Naive thymus-derived CD4-positive, alpha-beta T cell (primary cell): ENCODE measurements around the gene CYBB. TPM values are rescaled to one million over a fixed set of nuclear protein-coding genes. Genes with fewer than 3 reads are reported as not detected.

Source experiments
- ATAC-seq: fragments of 150-1000 bp; cut with Tn5 transposase; 2 replicates; pipeline ENCODE4 v1.10.0; 2021; ENCODE audit warnings: mild to moderate bottlenecking, moderate library complexity
- CTCF ChIA-PET: fragments of 350-600 bp; sonication (Branson Sonifier 250); formaldehyde crosslinking; loops from one replicate; lab custom pipeline; 2021; ENCODE audit warnings: antibody characterized with exemption; lab: Charles Lee
- POLR2A ChIA-PET: fragments of 350-600 bp; sonication (Branson Sonifier 250); formaldehyde crosslinking; loops from one replicate; lab custom pipeline; 2021; ENCODE audit warnings: antibody characterized with exemption, inconsistent platforms; lab: Charles Lee
- DNase-seq, 9 donors: peaks; one replicate each; pipeline versions ENCODE4 v3.0.0 to v3.0.0-alpha.2; 2020 to 2022; ENCODE audit warnings: mixed read lengths in 1 of 9
- H3K27ac ChIP-seq: one replicate; pipeline ENCODE4 v1.7.0; 2013; ENCODE audit warnings: mild to moderate bottlenecking, low read depth, low read length, moderate library complexity
- H3K27me3 ChIP-seq, 2 donors: one replicate each; pipeline ENCODE4 v1.7.0; 2013; ENCODE audit warnings: low read length in 2 of 2, mild to moderate bottlenecking in 2 of 2, moderate library complexity in 2 of 2; ENCODE audit not compliant: control insufficient read depth in 2 of 2, insufficient read depth in 2 of 2
- H3K36me3 ChIP-seq, 3 experiments: 1 replicate in 2 of 3; 2 replicates in 1 of 3; pipeline ENCODE4 v1.7.0; 2013; ENCODE audit warnings: low read length in 3 of 3, mild to moderate bottlenecking in 3 of 3, moderate library complexity in 1 of 3; ENCODE audit not compliant: insufficient read depth in 3 of 3, control insufficient read depth in 2 of 3
- H3K4me1 ChIP-seq, 2 donors: one replicate each; pipeline ENCODE4 v1.7.0; 2013; ENCODE audit warnings: low read length in 2 of 2, mild to moderate bottlenecking in 2 of 2, moderate library complexity in 1 of 2; ENCODE audit not compliant: control insufficient read depth in 2 of 2, insufficient read depth in 2 of 2
- H3K4me3 ChIP-seq: 2 replicates; pipeline ENCODE4 v1.7.0; 2013; ENCODE audit warnings: mild to moderate bottlenecking, low read length
- H3K9me3 ChIP-seq, 3 experiments: 1 replicate in 2 of 3; 2 replicates in 1 of 3; pipeline ENCODE4 v1.7.0; 2013; ENCODE audit warnings: low read length in 3 of 3; ENCODE audit not compliant: control insufficient read depth in 2 of 3
- H3K27ac Mint-ChIP-seq, 9 donors: one replicate each; pipeline ENCODE4 v1.8.0; 2020 to 2022; ENCODE audit warnings: mixed read lengths in 9 of 9, mild to moderate bottlenecking in 8 of 9, moderate library complexity in 5 of 9, inconsistent platforms in 2 of 9
- H3K27me3 Mint-ChIP-seq, 5 donors: one replicate each; pipeline ENCODE4 v1.8.0; 2021 to 2022; ENCODE audit warnings: mixed read lengths in 5 of 5, mild to moderate bottlenecking in 1 of 5
- H3K36me3 Mint-ChIP-seq, 5 donors: one replicate each; pipeline ENCODE4 v1.8.0; 2020 to 2022; ENCODE audit warnings: mixed read lengths in 5 of 5, mild to moderate bottlenecking in 3 of 5, inconsistent platforms in 1 of 5
- H3K4me1 Mint-ChIP-seq, 7 donors: one replicate each; pipeline ENCODE4 v1.8.0; 2020 to 2022; ENCODE audit warnings: mixed read lengths in 7 of 7, mild to moderate bottlenecking in 3 of 7, inconsistent platforms in 1 of 7
- H3K4me3 Mint-ChIP-seq, 10 donors: one replicate each; pipeline ENCODE4 v1.8.0; 2020 to 2022; ENCODE audit warnings: mild to moderate bottlenecking in 10 of 10, mixed read lengths in 10 of 10, moderate library complexity in 6 of 10, inconsistent platforms in 2 of 10
- H3K9me3 Mint-ChIP-seq, 11 donors: one replicate each; pipeline ENCODE4 v1.8.0; 2020 to 2022; ENCODE audit warnings: mixed read lengths in 11 of 11, mild to moderate bottlenecking in 4 of 11, inconsistent platforms in 1 of 11, moderate library complexity in 1 of 11
- intact Hi-C, 2 donors: fragments of 100-400 bp; cut with micrococcal nuclease; formaldehyde crosslinking; loops; one replicate each; pipeline ENCODE4 v1.15.1; 2023
- polyA plus RNA-seq, 2 donors: library from polyadenylated mRNA; unstranded; fragments of 300-500 nt; fragmentation: Illumina TruSeq; gene quantifications; one replicate each; pipeline ENCODE4 v1.2.3, GENCODE V29; 2021
- total RNA-seq, 6 experiments: library from RNA in 5 of 6; stranded (reverse) in 5 of 6; gene quantifications; 1 replicate in 5 of 6; 2 replicates in 1 of 6; pipeline ENCODE4 v1.2.3 and lab custom pipeline; 2021 to 2026

CYBB gene
- total and polyA plus RNA-seq, 7 experiments from 2014 or later, result 0.33 to 223 (median 8.6) TPM; not detected in 1

GRCh38 chrX:37776987-37777325 is 2.9 kb upstream of the CYBB start:
- Mint-ChIP-seq H3K4me1 (peaks cover 7 to 26% (median 24%) of the 10 kb centered on the region in 7 donors), H3K9me3 (no peaks in the 10 kb centered on the region), H3K4me3 (peak overlapping the region in 9 of 10 donors; percentile 37 to 67 (median 59)), H3K27ac (peak overlapping the region; percentile 34 to 89 (median 71)), H3K36me3 (peaks cover 0 to 3% (median 0%) of the 10 kb centered on the region in 5 donors), H3K27me3 (no peaks in the 10 kb centered on the region)
- no peak overlapping the region for H3K4me3 ChIP-seq
- H3K9me3 ChIP-seq, result no peaks in the 10 kb centered on the region
- ChIA-PET POLR2A (interaction anchor here (1.3 kb wide), 1 partner anchor 10 kb away, joined by 7 read pairs; no protein-coding TSS in a partner anchor), CTCF (no interaction called here)
- ATAC-seq (peak; percentile 50), DNase-seq (no peak)
- no peak overlapping the region for H3K27ac ChIP-seq
- no peaks in the 10 kb centered on the region for H3K27me3 ChIP-seq
- intact Hi-C loops, result loop anchor here (1.0 to 5.0 kb wide), 2 partner anchors 22 to 45 kb away; no protein-coding TSS in a partner anchor
- H3K36me3 ChIP-seq, result no peaks in the 10 kb centered on the region
- peaks cover 12 to 20% of the 10 kb centered on the region in 2 donors for H3K4me1 ChIP-seq

DNA sequence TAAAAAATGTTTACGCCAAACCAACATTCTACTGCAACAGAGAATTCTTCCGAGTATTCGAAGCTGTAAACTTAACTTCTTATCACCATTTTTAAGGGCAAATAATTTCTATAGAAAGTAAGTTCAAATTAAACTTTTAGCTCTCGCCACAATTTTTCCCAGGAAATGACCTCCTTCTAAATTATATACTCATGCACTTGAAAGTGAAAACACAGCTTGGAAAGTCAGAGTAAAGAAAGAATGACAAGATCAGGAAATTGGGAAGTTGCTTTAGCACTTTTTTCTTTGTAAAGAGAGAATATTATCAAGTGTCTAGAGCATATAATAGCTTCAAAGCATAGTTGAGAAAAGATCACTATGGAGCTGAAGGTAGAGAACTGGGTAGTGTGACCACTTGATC is 1.2 kb downstream of the CYBB start:
- no peak overlapping the region for H3K4me3 Mint-ChIP-seq
- H3K27me3 Mint-ChIP-seq, result no peaks in the 10 kb centered on the region
- ATAC-seq (no peak), DNase-seq (no peak)
- peaks cover 11 to 39% (median 25%) of the 10 kb centered on the region in 7 donors for H3K4me1 Mint-ChIP-seq
- H3K27ac Mint-ChIP-seq, result no peak overlapping the region
- H3K36me3 ChIP-seq, result no peaks in the 10 kb centered on the region
- peaks cover 0 to 5% (median 0%) of the 10 kb centered on the region in 11 donors for H3K9me3 Mint-ChIP-seq
- H3K4me1 ChIP-seq, result peaks cover 11 to 16% of the 10 kb centered on the region in 2 donors
- ChIA-PET CTCF (no interaction called here), POLR2A (no interaction called here)
- peaks cover 0 to 4% (median 0%) of the 10 kb centered on the region in 5 donors for H3K36me3 Mint-ChIP-seq
- no peak overlapping the region for H3K27ac ChIP-seq
- no peaks in the 10 kb centered on the region for H3K9me3 ChIP-seq
- intact Hi-C loops, result no loop called here
- no peak overlapping the region for H3K4me3 ChIP-seq
- no peaks in the 10 kb centered on the region for H3K27me3 ChIP-seq

DNA sequence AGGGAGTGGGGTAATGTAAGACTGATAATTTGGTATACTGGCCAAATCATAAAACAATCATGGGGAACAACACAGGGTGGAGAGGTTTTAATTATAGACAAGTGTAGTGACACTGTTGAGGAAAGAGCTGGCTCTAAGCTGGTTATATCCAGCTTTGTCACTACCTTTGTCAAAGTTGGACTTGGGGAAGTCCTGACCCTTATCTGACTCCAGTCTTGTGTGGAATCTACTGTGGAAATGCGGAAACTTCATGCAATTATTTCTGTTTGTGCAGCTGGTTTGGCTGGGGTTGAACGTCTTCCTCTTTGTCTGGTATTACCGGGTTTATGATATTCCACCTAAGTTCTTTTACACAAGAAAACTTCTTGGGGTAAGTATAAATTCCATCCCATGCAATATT is 2.0 kb downstream of the CYBB start:
- intact Hi-C loops, result no loop called here
- Histone ChIP-seq H3K4me3 (no peak overlapping the region), H3K9me3 (no peaks in the 10 kb centered on the region), H3K4me1 (peaks cover 11 to 16% of the 10 kb centered on the region in 2 donors), H3K36me3 (no peaks in the 10 kb centered on the region), H3K27ac (no peak overlapping the region), H3K27me3 (no peaks in the 10 kb centered on the region)
- peak; percentile 39 for ATAC-seq
- ChIA-PET POLR2A (no interaction called here), CTCF (no interaction called here)
- H3K27me3 Mint-ChIP-seq, result no peaks in the 10 kb centered on the region
- peaks cover 0 to 4% (median 0%) of the 10 kb centered on the region in 5 donors for H3K36me3 Mint-ChIP-seq
- H3K9me3 Mint-ChIP-seq, result peaks cover 0 to 5% (median 0%) of the 10 kb centered on the region in 11 donors
- H3K4me1 Mint-ChIP-seq, result peaks cover 12 to 39% (median 25%) of the 10 kb centered on the region in 7 donors
- no peak overlapping the region for H3K27ac Mint-ChIP-seq
- no peak for DNase-seq
- H3K4me3 Mint-ChIP-seq, result no peak overlapping the region

GRCh38 chrX:37782359-37782758 is 2.5 kb downstream of the CYBB start:
- intact Hi-C loops, result no loop called here
- POLR2A ChIA-PET, result no interaction called here
- Mint-ChIP-seq H3K4me3 (no peak overlapping the region), H3K36me3 (peaks cover 0 to 4% (median 0%) of the 10 kb centered on the region in 5 donors), H3K4me1 (peaks cover 13 to 39% (median 25%) of the 10 kb centered on the region in 7 donors), H3K9me3 (peaks cover 0 to 11% (median 0%) of the 10 kb centered on the region in 11 donors), H3K27me3 (no peaks in the 10 kb centered on the region), H3K27ac (no peak overlapping the region)
- Histone ChIP-seq H3K27me3 (no peaks in the 10 kb centered on the region), H3K4me1 (peaks cover 11 to 15% of the 10 kb centered on the region in 2 donors), H3K9me3 (no peaks in the 10 kb centered on the region), H3K27ac (no peak overlapping the region), H3K36me3 (no peaks in the 10 kb centered on the region), H3K4me3 (no peak overlapping the region)
- no peak for DNase-seq
- no peak for ATAC-seq
- CTCF ChIA-PET, result no interaction called here

GRCh38 chrX:37783305-37783704 is 3.4 kb downstream of the CYBB start:
- H3K4me3 ChIP-seq, result no peak overlapping the region

DNA sequence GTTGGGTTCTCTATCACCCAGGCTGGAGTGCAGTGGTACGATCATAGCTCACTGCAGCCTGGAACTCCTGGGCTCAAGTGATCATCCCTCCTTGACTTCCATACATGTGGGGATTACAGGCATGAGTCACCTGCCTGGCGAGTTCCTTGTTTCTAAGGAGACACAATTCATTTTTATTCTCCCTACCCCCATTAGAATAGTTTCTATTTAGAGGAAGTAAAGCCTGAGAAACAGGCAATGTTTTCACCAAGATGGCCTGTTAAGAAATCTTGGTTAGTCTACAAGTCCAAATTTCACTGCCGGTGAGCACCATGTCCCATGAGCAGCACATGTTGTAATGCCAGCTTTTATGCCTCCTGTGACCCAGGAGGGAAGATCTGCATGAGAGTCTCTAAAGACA is 5.7 kb downstream of the CYBB start:
- H3K9me3 Mint-ChIP-seq, result peaks cover 0 to 11% (median 0%) of the 10 kb centered on the region in 11 donors
- intact Hi-C loops, result loop anchor here (5.0 kb wide), 2 partner anchors 33 to 62 kb away; partner anchors contain the start of gene DYNLT3 (in 1 of the 2)
- H3K4me3 Mint-ChIP-seq, result peak overlapping the region in 2 of 10 donors; percentile 20 to 61
- H3K9me3 ChIP-seq, result no peaks in the 10 kb centered on the region
- no peak overlapping the region for H3K4me3 ChIP-seq
- peaks cover 0 to 4% (median 1%) of the 10 kb centered on the region in 5 donors for H3K36me3 Mint-ChIP-seq
- peaks cover 18 to 52% (median 38%) of the 10 kb centered on the region in 7 donors for H3K4me1 Mint-ChIP-seq
- H3K36me3 ChIP-seq, result no peaks in the 10 kb centered on the region
- ChIA-PET CTCF (no interaction called here), POLR2A (no interaction called here)
- ATAC-seq (peak; percentile 52), DNase-seq (no peak)
- H3K27ac ChIP-seq, result no peak overlapping the region
- H3K27me3 Mint-ChIP-seq, result no peaks in the 10 kb centered on the region
- H3K27me3 ChIP-seq, result no peaks in the 10 kb centered on the region
- peaks cover 11 to 20% of the 10 kb centered on the region in 2 donors for H3K4me1 ChIP-seq
- peak overlapping the region in 5 of 9 donors; percentile 14 to 86 (median 84) for H3K27ac Mint-ChIP-seq

More at GRCh38 chrX:37783305-37783704, 3.4 kb downstream of the CYBB start:
- Mint-ChIP-seq H3K27me3 (no peaks in the 10 kb centered on the region), H3K4me1 (peaks cover 18 to 43% (median 28%) of the 10 kb centered on the region in 7 donors), H3K27ac (no peak overlapping the region), H3K36me3 (peaks cover 0 to 4% (median 0%) of the 10 kb centered on the region in 5 donors), H3K4me3 (no peak overlapping the region), H3K9me3 (peaks cover 0 to 11% (median 0%) of the 10 kb centered on the region in 11 donors)
- Histone ChIP-seq H3K9me3 (no peaks in the 10 kb centered on the region), H3K36me3 (no peaks in the 10 kb centered on the region), H3K4me1 (peaks cover 6 to 20% of the 10 kb centered on the region in 2 donors), H3K27ac (no peak overlapping the region), H3K27me3 (no peaks in the 10 kb centered on the region)
- intact Hi-C loops, result no loop called here
- ATAC-seq, result no peak
- ChIA-PET CTCF (interaction anchor here (0.6 kb wide), 1 partner anchor 36 kb away, joined by 9 read pairs; no protein-coding TSS in a partner anchor), POLR2A (no interaction called here)
- DNase-seq, result no peak
